SHP77 treated with DMSO at 0.1 percent for 48 hours (cell line): ENCODE measurements around the gene HDAC9.

ENCODE experiments used
- DNase-seq: peaks from one replicate; lab custom pipeline; 2025; lab: John Stamatoyannopoulos, UW

The HDAC9 gene

DNA sequence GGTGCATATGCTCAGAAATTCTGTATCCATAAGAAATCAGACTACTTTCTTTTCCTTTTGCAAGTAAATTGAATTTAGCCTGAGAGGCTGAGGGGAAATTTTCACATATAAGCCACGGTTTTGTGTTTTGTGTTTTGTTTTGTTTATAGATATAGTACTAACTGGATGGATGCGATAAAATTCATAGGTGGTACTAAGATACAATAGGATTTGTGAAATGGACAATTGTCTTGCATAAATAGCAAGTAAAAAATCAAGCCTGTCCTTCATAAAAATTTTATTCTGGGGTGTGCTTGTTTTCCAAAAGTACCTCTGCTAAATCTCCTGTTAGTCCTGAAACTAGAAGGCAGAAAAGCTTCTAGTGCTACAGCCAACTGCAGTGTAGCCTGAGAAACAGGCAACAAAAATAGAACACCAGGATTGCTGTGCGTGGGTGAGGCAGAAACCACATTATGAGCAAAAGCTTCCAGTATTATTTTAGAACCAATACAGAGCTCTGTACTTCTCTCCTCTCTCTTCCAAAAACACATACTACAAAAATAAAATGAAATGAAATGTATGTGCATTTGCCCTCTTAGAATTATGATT is 634 bp upstream of the HDAC9 start:
- DNase-seq, result peak; percentile 50

DNA sequence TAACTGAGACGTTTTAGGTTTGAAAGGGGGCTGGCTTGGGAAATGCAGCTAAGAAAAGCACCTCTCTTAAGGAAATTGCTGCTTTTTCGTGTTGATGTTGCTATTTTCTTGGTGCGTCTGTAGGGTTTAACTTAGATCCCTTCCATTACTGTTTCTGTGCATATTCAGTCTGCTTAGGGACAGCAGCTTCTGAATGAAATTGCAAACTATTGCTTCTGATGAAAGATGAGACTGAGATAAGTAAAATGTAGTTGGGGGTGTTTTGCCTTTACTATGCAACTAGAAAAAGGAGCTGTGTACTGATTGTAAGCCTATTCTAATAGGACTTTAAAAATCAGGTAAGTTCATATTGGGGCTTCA is 772 bp downstream of the HDAC9 start:
- DNase-seq, result no peak

DNA sequence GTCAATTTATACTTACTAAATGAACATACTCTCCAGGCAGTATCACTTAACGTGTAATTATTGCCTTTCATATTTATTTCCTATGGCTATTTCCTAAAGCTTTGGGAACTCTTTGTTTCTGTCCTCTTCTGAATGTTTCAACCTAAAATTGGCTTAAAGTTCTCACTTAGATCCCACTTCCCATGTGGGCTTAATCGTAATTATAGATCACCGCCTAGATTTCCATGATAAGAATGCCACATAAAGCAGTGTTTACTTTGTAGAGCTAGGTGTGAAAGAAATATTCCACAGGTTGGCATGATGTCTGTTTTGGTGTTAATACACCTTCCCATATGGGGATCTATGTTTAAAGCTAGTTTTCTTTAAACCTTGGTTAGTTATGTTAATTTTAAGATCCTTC is 1.5 kb downstream of the HDAC9 start:
- no peak for DNase-seq

DNA sequence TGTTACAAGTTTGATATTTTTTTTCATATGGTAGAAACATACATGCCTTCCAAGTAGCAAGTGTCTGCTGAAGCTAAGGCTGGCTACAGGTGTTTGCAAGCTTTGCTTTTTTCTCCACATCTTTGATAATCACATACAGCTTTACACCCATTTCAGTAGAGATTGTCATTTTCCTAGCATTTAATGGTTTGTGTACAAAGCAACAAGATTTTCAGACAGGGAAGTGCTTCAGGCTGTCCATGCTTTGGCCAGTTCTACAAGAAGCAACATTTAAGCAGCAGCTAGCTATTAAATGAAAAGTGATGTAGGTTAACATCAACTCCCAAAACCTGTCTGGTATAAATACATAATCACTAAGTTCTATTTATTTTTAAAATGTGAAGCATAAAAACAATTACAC is 2.3 kb downstream of the HDAC9 start:
- no peak for DNase-seq

DNA sequence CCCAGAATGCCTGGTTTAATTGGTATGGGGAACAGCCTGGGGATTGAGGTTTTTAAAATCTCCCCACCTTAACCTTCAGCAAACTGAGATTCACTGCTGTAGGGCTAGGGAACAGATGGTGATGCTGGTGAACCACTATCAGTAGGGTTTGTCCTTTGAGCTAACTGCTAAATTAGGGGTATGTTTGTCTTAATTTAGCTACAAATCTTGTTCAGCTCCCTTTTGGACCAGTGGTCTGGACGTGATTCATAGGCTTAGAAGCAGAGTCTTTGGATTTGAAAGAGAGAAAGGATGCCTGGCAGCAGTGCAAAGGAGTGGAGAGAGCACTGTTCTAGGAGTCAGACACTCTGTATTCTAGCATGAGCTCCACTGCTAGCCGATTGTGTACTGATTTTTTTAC is 2.8 kb downstream of the HDAC9 start:
- DNase-seq, result no peak

DNA sequence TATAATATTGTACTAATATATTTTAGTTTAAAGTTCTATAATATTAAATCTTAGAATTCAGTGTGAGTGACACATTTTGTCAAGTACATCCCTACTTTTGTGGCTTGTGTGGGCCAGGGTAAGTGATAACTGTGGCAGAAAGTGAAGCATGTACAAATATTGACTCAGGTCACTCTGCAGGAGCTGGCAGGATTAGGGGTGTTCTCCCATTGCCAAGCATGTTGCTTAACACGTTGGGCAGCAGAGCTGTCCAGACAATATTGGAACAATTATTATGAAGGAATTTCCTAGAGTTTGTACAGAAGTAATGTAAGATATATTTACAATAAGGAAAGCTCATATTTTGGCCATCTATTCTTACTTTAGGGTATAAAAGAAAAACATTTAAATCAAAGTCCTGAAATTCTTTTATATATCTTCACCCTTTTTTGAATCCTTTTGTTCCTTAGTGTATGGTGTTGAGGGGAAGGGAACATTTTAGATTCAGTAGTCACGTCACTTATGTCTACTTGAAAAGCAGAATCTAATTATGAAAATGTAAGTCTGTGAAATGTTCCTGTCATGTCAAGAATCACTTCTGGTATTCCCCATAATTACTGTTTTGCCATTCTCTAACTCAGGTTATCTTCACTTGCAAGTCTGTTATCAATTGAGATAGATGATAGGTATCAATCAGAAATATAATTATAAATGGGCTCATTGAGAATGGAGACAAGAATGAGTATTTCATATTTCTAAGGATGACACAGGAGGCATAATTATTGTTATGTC is 4.0 kb downstream of the HDAC9 start:
- peak; percentile 54 for DNase-seq

DNA sequence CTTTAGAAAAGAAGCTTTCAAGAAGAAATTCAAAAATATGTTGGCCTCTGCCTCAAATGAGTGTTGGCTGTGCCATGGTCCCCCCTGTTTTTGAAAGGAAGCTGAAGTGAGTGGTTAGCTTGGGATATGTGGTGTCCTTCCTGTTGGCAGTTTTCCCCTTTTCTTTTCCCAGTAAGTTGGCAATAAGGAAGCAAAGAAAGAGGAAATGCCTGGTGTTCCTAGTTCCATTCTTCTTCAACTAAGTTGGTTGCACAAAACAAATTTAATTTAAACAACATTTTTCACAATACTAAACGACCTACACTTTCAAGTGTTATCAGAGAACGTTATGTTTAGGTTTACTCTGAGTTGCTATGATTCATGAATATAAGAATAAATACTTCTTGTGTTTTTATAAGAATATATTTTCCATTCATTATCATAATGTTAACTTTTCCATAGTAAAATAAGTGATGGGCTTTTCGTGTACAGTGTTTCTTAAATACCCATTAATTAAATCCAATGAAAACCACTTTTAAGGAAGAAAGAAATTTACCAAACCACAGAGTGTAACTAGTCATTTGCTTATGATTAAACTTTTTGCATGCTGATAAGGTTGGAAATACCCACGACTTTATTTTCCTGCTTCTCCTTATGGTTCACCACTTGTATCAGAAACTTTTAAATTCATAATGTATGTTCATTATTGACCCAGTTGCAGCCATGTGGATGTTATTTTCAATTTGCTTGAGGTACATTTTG is 7.7 kb downstream of the HDAC9 start:
- DNase-seq, result no peak

DNA sequence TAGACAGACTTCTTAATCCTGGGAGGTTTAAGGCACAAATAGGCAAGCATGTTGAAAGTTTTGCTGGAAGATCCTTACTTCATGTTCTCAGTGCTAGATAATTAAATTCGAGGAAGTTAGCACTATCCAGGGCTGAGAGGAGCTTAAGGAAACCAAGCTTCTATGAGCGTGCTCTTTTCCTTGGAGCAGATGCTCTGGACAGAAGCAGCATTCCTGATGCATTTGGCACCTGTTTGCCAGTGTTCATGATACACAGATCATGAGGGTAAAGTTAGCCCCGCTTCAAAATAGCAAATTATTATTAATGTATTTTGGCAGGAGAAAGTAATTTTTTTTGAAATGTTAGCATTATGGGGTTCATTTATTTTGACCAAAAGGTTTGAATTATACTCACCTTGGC is 9.4 kb downstream of the HDAC9 start:
- no peak for DNase-seq

DNA sequence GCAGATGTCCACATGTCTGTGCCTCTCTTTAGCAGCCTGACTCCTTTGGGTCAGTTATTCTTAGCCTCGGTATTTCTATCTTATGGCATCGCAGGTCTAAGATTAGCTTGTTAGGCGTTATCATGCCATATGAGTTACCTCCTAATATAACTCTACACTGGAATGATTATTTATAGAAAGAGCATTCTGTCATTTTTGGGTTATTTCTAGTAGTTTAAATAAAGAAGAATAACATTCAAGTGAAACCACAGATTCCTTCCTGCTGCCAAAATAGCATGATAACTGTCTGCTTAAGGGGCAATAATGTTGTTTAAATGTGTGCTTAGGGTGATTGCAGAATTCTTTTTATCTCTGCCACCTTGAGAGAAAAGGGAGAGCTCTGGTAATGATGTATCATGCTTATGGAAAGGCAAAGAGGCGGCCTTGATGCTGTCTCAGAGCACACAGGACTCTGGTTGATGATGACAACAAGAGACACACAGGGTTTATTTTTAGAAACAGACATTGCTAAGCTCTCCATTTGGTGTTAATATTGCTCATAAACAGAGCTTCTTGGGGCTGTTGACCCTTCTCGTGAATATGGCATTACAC is 10.4 kb downstream of the HDAC9 start:
- no peak for DNase-seq

DNA sequence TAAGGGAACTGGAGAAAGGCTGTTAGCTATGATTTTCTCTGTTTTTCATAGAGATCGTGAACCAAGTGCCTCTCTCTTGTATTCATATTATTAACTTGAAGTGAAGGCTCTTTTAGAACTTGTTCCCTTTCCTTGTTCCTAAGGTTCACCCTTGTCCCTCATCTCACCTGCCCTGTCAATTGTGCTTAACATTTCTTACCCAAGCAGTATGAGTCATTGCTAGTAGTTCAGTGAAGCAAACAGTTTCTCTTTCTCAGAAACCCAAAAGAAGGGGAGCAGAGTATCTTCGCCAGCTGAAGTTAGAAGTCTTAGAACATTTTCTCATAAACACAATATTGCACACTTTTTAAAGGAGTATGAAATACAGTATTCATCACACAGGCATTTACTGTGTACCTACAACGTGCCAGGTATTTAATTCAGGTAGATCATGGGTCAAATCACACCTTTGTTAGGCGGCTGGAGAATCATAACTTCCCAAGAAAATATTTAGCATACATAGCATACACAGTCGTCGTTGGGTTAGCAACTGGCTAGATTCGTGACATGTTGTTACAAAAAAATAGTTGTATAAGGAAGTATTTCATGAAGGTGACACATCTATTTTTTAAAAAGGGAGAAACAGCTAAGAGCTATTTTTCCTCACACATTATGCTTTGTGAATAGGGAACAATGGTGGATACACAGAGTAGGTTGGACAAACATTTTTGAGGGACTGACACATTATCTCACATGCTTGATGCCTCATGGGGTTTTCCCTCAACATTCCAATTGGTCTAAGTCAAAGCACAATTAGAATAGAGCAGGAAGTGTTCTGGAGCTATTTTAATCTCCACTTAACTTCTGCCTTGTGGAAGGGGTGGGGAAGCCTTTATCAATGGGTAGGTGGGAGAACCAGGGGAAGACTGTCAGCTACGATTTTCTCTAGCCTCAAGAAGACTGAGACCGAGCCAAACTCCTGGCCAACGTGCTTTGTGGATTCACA is 13.2 kb downstream of the HDAC9 start:
- DNase-seq, result no peak

DNA sequence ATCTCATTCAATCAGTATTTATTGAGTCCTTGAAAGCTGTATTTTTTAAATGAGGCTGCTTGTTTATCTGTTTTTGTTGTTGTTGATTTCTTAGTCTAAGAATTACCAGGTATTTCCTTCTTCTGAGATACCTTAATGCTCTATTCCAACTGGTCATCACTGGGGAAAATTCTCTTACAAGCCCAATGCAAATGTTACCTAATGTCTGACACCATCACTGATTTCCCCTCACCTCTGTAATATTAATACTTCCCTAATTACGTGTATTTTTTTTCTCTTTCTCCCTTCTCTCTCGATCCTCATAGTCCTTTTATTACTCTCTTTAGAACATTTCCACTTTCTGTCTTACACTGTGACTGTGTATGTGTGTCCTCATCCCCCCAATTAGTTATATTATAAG is 13.9 kb downstream of the HDAC9 start:
- DNase-seq, result no peak

DNA sequence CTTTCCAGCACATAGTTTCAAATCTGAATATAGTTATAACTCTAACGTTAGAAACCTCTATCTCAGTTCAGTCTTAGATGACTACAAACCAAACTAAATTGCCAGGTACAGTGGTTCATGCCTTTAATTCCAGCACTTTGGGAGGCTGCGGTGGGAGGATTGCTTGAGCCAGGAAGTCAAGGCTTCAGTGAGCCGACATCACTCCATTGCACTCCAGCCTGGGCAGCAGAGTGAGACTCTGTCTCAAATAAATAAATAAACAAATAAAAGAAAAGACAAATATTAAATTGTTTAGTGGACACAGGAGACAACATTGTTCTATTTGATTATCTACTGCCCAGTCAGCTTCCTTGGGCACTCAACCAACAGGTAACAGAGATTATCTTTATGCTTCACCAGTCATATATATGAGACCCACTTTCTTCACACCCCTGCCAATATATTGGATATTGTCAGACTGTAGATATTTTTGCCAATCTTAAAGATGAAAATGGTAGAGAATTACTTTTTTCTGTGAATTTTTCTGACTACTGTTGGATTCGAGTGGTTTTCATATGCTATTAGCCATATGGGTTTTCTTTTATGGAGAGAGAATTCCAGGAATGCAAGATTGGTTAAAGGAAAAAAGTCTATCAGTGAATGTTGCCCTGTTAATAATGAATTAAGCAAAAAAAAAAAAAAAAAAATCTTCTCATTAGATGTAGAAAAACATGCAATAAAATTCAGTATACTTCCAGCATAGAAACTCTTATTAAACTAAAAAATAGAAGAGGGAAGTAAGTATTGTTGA is 16.0 kb downstream of the HDAC9 start:
- DNase-seq, result no peak

DNA sequence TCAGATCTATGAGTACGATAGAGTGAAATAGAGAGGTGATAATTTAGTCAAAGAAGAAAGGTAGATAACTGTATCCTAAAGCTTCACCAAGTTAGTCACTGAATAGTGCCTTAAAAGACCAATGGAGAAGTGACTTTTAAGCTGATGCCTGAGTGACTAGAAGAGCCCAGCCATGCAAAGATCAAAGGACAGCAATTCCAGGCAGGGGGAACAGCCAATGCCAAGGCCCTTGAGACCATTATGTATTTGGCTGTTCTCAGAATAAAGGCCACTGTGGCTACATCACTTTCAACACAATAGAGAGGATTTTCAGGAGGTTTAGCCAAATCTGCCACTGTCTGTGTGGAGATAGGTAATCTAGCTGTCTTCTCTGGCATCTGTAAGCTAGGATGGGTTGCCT is 17.8 kb downstream of the HDAC9 start:
- no peak for DNase-seq

DNA sequence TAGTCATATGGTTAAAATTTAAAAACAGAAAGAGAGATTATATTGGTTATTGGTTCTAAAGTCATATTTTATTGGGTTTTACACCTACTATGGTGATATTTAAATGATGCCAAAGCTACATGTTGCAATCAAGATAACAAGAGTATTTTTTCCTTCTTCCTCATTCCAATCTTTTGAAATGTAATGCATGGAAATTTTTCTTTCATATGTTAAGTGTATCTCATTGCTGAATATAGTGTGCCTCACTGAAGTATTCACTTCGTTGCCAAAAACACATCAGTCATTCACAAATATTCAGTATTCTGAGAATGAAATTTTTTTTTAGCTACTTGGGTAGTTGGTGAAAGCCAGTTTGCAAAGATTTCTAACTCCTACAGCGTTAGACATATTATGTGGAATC is 19.5 kb downstream of the HDAC9 start:
- DNase-seq, result no peak

DNA sequence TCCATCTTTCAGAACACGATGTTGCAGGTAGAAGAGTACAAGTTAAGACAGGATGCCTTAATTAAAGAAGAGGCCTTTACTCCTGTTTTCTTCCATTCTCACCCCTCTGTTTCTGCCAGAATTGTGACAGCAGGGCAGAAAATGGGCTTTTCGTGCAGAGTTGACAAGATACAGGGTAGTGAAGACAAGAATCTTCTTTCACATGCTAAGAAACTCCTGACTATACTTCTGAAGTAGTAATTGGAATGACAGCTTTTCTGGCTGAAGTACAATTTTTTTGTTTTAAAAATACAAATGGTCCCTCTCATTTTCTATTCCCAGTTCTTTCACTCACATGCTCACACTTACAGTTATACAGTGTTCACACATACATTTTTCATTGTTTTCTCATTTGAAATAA is 22.1 kb downstream of the HDAC9 start:
- no peak for DNase-seq

DNA sequence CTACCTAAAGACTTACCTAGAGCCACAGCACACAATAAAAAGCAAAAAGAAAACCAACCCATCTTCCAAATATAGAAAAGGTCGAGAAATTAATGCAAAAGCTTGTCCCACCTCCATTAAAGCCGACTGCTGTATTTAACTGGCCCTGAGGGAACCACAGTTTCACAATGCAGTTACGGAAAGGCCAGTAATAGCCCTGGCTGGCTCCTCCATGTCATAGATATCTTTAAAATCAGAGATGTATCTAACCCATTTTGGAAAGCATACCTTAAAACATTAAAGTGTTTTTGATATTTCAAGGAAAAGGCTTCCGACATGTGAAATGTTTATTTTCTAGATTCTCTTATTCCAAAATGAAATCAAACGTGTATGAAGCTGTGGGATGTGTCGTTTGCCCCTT is 23.0 kb downstream of the HDAC9 start:
- no peak for DNase-seq

DNA sequence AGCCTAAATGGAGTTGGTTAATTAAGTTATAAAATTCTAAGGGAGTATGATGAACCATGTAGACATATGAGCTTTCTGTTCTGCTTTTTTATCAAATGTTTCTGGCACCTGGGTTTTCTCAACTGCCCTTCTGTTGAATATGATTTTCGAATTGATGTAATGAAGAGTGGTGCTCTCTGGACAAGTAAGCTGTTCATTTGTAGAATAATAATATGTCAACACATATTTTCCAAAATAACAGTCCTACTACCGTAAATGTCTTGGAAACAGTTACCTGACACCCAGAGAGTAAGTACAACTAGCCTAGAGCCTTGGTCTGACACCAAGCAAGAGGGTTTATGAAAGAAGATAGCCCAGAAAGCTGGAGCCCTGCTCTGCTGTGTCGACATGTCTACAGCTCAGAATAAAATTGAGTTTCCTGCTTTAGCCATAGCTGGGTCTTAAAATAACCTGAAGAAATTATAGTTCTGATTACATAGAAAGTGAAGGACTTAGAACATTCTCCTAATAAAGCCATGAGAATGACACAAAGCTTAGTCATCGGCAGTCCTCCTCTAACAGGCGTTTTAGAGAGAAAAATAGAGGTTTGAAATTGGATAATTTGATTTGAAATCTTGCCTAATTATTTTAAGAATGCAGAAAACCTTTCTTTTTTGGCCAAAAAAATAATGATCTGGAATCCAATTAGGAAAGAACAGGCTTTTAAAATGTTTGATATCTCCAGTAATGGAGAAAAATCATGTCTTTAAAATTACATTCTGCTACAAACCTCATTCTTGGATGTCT is 25.1 kb downstream of the HDAC9 start:
- DNase-seq, result no peak

DNA sequence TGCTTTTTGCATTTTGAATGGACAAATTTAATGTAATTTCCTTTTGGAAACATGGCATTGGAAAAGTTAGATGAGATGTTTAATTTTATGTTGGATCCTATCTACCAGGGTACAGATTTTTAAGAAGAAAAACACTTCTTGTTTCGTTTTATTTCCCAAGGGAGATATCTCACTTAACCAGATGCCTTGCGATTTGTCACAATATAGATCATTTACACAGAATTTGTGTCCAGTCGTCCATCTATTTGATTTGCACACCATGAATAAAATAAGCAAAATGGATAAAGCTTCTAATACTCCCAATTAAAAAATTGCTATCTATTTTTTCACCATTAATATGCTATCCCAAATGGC is 25.7 kb downstream of the HDAC9 start:
- DNase-seq, result no peak

DNA sequence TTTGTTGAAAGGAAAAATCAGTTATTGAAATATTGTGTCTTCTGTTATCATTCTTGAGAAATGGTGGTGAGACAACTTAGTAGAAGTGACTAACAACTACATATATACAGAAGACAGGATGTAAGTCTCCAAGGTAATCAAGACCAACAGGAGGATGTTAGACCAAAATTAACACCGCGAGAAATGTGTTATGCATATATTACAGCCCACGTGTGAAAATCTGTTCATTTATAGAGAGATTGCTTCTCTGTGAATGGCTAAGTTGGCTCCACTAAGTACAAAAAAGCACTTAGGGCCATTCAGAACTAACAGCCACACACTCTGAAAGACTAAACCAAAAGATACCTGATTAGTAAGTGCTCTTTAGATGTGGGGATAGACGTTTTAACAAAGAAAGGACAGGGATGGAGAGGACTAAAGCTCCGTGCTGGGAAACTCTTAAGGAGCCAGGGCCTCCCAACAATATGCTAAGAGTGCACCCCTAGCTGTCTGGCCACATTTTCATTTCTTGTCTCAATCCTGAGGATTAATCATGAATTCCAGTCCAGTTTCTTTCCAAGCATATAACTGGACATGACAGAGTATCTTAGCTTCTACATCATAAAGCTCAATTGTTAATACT is 26.5 kb downstream of the HDAC9 start:
- DNase-seq, result no peak

DNA sequence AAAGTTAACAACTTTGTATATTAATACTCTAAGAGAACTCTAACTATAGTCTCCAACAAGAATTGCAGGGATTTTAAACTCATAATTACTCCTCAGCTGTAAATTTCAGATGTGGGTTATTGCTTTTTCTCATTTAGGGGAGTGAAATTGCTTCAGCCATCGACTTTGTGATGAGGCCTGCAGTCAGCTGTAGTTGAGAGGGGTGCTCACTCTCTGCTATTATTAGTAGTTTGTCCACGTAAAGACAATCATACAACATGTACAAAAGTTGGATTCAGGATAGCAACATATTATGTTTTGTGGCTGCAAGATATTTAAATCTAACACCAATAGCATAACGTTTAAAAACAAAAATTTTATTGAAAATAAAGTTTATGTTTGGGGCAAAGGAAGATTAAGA is 28.7 kb downstream of the HDAC9 start:
- no peak for DNase-seq
